Activated naive CD4-positive, alpha-beta T cell treated with Interleukin-2 at 50 U/mL for 16 hours (primary cell): ENCODE results near the gene EZR.

Source experiments
- DNase-seq: peaks from one replicate; pipeline ENCODE4 v3.0.0-alpha.2; 2020

The EZR gene

GRCh38 chr6:158816803-158817727, 2.1 kb downstream of the EZR start:
- peak; percentile 29 for DNase-seq

- DNase-seq = peak; percentile 35
These were observed 2.8 kb downstream of the EZR start for GRCh38 chr6:158816329-158816728.

GRCh38 chr6:158815907-158816306, 3.3 kb downstream of the EZR start:
- no peak for DNase-seq

GRCh38 chr6:158815379-158815724, 3.8 kb downstream of the EZR start:
- no peak for DNase-seq

- no peak for DNase-seq
These were observed 6.1 kb downstream of the EZR start for GRCh38 chr6:158813032-158813431.

- no peak for DNase-seq
These were observed 6.6 kb downstream of the EZR start for GRCh38 chr6:158812611-158813010.

GRCh38 chr6:158810155-158811095, 8.7 kb downstream of the EZR start:
- DNase-seq = no peak

GRCh38 chr6:158808941-158809678, 10.1 kb downstream of the EZR start:
- peak; percentile 37 for DNase-seq

GRCh38 chr6:158808442-158808833, 10.7 kb downstream of the EZR start:
- DNase-seq = no peak

GRCh38 chr6:158807515-158808441, 11.4 kb downstream of the EZR start:
- DNase-seq = no peak

GRCh38 chr6:158805698-158806377, 13.3 kb downstream of the EZR start:
- no peak for DNase-seq

GRCh38 chr6:158804207-158804606, 15.0 kb downstream of the EZR start:
- no peak for DNase-seq

- DNase-seq = peak; percentile 27
These were observed 15.4 kb downstream of the EZR start for GRCh38 chr6:158803733-158804143.

- DNase-seq = no peak
These were observed 17.4 kb downstream of the EZR start for GRCh38 chr6:158801655-158802294.

- DNase-seq = no peak
These were observed 19.9 kb downstream of the EZR start for GRCh38 chr6:158799051-158799792.

GRCh38 chr6:158798311-158798710, 20.9 kb downstream of the EZR start:
- no peak for DNase-seq

- DNase-seq = no peak
These were observed 21.5 kb downstream of the EZR start for GRCh38 chr6:158797331-158798310.

- DNase-seq = no peak
These were observed 22.8 kb downstream of the EZR start for GRCh38 chr6:158796353-158796752.

- DNase-seq = no peak
These were observed 23.7 kb downstream of the EZR start for GRCh38 chr6:158795516-158795915.
